ENCODE measurements around the gene LDHA. TPM values are rescaled to one million over a fixed set of nuclear protein-coding genes. Genes with fewer than 3 reads are reported as not detected.
"Not testable (repeated sequence)": the region's sequence is repeated elsewhere in the genome, so short reads cannot be mapped to it uniquely, and the experiment has no call there.

LDHA gene
- total RNA-seq, 1 experiment from 2014 or later, result 913 TPM

DNA sequence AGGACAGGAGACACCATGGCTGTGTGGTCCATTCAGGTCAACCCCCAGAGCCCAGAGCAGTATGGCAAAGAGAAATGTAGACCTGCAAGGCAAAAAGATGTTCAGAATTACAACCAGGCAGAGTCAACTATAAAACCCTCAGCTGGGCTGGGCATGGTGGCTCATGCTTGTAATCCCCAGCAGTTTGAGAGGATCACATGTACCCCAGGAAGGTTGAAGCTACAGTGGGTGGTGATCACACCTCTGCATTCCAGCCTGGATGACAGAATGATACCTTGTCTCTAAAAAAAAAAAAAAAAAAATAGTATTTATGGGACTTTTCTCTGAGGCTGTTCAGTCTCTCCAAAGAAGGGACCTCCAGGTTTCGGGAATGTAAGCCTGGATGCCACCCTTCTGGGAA, 18.4 kb upstream of the LDHA start:
- no peak overlapping the region for H3K4me3 ChIP-seq
- no peaks in the 10 kb centered on the region for H3K27me3 ChIP-seq (replicated peaks)
- DNase-seq (ENCODE audit: low read depth in 1 of 2, low spot score in 2 of 2), result no peak
- no peaks in the 10 kb centered on the region for H3K9me3 ChIP-seq (replicated peaks)
- no peaks in the 10 kb centered on the region; the same call in 1 of the 2 replicates for H3K4me1 ChIP-seq (replicated peaks)
- H3K36me3 ChIP-seq, result no peaks in the 10 kb centered on the region
- H3K27ac ChIP-seq, result no peak overlapping the region

DNA sequence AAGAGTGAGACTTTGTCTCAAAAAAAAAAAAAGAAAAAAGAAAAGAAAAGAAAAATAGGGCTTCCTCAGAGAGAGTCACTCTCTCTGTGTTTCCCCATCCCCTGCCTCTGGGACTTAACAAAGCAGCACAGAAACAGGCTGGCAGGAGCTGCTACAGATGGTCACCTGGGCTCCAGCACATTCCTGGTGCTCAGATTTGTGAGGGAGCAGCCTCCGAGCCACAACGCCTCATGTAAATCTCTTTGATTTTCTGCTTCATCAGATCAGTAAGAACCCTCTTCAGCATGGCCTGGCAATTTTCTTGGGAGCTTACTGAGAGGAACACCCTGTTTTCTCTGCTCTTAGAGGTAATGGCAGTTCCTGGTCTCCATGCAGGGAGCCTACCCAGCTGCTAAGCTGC, 15.2 kb upstream of the LDHA start:
- H3K36me3 ChIP-seq, result no peaks in the 10 kb centered on the region
- DNase-seq (ENCODE audit: low read depth in 1 of 2, low spot score in 2 of 2), result no peak
- H3K27ac ChIP-seq, result no peak overlapping the region
- H3K27me3 ChIP-seq (replicated peaks), result no peaks in the 10 kb centered on the region
- no peaks in the 10 kb centered on the region for H3K9me3 ChIP-seq (replicated peaks)
- H3K4me1 ChIP-seq (replicated peaks), result peaks cover 17% of the 10 kb centered on the region
- no peak overlapping the region for H3K4me3 ChIP-seq

DNA sequence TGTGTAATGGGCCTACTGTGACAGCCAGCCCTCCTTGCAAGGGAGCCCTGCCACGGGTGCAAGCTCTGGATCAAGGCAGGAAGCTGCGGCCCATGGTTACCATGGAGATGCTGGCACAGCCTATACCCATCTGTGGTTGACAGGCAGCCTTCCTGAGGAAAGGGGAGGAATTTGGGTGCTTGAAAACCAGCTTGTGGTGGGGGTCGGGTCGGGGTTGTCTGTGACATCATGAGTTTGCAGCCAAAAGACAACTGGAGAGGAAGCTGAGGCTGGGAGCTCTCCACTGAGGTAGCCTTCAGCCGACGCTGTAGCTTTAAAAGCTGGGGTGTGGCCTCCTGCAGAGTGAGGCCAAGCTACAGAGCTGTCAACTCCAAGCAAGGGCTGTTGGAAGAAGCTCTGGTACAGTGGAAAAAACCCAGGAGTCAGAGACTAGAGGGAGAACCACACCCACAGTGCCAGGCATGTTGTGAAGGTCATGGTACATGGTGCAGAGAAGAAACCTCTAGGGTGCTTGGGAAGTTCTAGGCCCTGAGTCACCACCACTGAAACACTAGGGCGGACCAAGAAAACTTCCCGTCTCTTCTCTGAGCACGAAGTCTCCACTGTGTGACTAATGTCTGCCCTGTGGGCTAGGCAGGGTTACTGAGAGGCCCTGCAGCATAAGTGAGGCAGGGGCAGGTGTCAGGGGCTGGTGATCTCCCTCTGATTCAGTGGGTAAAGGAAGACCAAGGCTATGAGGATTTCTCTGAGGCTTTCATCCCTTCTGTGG, 10.8 kb upstream of the LDHA start:
- no peaks in the 10 kb centered on the region for H3K9me3 ChIP-seq (replicated peaks)
- H3K4me3 ChIP-seq, result no peak overlapping the region
- peaks cover 26% of the 10 kb centered on the region for H3K4me1 ChIP-seq (replicated peaks)
- H3K27ac ChIP-seq, result peak overlapping the region; percentile 87
- peak; percentile 96 to 97 for DNase-seq (ENCODE audit: low read depth in 1 of 2, low spot score in 2 of 2)
- no peaks in the 10 kb centered on the region for H3K27me3 ChIP-seq (replicated peaks)
- no peaks in the 10 kb centered on the region for H3K36me3 ChIP-seq

DNA sequence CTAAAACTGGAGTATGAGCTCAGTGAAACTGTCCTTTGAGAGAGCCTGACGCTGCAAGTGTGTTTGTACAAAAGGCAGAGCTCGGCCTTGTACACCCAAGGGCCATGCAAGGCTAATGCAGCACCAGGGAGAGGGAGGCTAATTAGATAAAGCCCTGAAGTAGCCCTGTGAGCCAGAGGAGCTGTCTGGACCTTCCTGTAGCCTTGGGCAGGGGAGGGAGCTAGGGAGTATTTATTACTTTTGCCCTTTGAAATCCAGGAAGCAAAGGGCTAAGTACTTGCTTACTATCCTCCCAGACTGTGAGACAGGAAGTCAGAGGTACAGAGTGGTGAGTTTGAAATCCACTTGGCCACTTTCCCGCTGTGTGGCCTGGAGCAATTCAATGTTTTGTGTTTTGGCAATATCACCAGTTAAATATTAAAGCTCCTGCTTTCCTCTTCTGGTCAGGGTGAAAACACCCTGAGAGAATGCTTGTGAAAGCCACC, 10.2 kb upstream of the LDHA start:
- no peaks in the 10 kb centered on the region for H3K36me3 ChIP-seq
- H3K27me3 ChIP-seq (replicated peaks), result no peaks in the 10 kb centered on the region
- peak overlapping the region; percentile 87 for H3K27ac ChIP-seq
- DNase-seq (ENCODE audit: low read depth in 1 of 2, low spot score in 2 of 2), result peak; percentile 66 to 87
- no peak overlapping the region for H3K4me3 ChIP-seq
- H3K4me1 ChIP-seq (replicated peaks), result peaks cover 26% of the 10 kb centered on the region
- H3K9me3 ChIP-seq (replicated peaks), result no peaks in the 10 kb centered on the region

DNA sequence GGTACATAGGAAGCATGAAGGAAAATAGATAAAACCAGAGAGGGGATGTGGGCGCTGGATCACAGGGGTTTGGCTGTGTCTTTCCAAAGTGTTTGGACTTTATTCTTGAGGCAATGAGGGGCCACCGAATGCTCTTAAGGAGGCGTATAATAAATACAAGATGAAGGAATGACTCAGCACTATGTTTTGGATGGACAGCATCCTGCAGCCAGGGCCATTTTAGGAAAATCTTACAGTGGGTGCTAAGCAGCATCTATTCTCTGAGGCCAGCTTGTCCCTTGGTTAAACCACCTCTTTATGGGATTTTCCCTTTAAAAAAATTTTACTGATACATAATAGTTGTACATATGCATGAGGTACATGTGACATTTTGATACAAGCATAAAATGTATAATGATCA, 4.3 kb upstream of the LDHA start:
- H3K4me3 ChIP-seq, result no peak overlapping the region
- peaks cover 9% of the 10 kb centered on the region for H3K4me1 ChIP-seq (replicated peaks)
- no peaks in the 10 kb centered on the region for H3K27me3 ChIP-seq (replicated peaks)
- no peak for DNase-seq (ENCODE audit: low read depth in 1 of 2, low spot score in 2 of 2)
- H3K36me3 ChIP-seq, result peaks cover 7% of the 10 kb centered on the region
- no peaks in the 10 kb centered on the region for H3K9me3 ChIP-seq (replicated peaks)
- no peak overlapping the region for H3K27ac ChIP-seq

DNA sequence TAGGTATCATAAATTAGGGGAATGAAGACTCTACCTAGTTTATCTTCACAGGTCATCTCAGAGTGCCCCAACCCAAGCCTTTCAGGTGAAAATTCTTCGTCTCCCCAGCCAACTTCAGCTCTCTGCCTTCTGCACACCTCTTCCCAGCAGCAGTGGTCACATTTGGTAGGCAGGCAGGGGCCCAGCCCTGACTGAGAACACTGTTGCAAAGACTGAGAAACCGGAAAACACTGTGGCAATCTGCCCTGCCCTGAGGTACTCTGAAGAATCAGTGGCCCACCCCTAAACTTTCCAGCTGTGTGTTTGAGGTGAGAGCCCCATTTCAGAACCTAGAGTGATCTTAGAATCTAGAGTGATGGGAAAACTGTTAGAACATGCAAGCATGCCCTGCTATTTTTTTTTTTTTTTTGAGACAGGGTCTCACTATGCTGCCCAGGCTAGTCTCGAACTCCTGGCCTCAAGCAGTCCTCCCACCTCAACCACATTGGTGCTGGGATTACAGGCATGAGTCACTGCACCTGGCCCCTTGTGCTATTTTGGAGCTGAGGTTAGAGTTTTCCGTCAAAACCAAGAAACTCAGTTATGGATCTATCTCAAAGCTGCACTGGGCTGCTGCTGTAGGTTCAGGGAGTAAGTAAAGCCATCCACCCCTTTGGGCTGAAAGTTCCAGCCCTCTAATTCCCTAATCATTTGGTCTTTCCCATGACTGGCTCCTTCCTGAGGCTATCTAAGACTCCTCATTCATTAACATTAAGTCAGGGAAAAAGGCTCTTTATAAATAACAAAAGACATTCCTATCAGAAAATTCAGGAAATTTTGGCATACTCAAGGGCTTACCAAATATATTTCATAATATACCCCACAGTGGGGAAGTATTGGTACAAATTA, 1.7 kb upstream of the LDHA start:
- H3K4me3 ChIP-seq, result no peak overlapping the region
- peaks cover 14% of the 10 kb centered on the region for H3K4me1 ChIP-seq (replicated peaks)
- no peaks in the 10 kb centered on the region for H3K9me3 ChIP-seq (replicated peaks)
- peaks cover 28% of the 10 kb centered on the region for H3K36me3 ChIP-seq
- H3K27me3 ChIP-seq (replicated peaks), result no peaks in the 10 kb centered on the region
- no peak for DNase-seq (ENCODE audit: low read depth in 1 of 2, low spot score in 2 of 2)
- H3K27ac ChIP-seq, result no peak overlapping the region

DNA sequence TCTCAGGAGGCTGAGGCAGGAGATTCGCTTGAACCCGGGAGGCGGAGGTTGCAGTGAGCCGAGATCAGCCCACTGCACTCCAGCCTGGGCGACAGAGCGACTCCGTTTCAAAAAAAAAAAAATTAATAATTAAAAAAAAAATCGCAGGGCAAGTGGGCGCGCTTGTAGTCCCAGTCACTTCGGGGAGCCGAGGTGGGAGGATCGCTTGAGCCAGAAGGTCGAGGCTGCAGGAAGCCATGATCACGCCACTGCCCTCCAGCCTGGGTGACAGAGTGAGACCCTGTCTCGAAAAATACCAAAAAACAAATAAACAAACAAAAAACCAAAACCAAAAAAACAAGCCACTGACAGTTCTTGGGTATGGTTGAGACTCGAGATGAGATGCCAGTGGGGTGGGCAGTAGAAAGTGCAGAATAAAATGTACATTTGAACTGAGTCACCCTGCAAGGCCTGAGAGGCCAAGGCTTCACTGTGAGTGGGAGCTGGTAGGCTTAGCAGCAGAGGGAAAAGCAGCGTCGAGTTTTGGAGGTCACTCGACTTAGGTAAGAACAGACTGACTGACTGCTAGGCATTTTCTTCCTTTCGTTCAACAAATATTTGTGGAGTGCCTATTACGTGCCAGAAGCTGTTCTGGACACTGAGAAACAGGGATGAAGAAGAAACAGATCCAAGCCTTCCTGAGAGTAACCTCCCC, 635 bp upstream of the LDHA start:
- Histone ChIP-seq H3K27me3 (replicated peaks) (no peaks in the 10 kb centered on the region), H3K9me3 (replicated peaks) (no peaks in the 10 kb centered on the region), H3K36me3 (peaks cover 39% of the 10 kb centered on the region), H3K4me1 (replicated peaks) (peaks cover 14% of the 10 kb centered on the region), H3K27ac (peak overlapping the region; percentile 58), H3K4me3 (peak overlapping the region; percentile 71)
- DNase-seq (ENCODE audit: low read depth in 1 of 2, low spot score in 2 of 2), result no peak

DNA sequence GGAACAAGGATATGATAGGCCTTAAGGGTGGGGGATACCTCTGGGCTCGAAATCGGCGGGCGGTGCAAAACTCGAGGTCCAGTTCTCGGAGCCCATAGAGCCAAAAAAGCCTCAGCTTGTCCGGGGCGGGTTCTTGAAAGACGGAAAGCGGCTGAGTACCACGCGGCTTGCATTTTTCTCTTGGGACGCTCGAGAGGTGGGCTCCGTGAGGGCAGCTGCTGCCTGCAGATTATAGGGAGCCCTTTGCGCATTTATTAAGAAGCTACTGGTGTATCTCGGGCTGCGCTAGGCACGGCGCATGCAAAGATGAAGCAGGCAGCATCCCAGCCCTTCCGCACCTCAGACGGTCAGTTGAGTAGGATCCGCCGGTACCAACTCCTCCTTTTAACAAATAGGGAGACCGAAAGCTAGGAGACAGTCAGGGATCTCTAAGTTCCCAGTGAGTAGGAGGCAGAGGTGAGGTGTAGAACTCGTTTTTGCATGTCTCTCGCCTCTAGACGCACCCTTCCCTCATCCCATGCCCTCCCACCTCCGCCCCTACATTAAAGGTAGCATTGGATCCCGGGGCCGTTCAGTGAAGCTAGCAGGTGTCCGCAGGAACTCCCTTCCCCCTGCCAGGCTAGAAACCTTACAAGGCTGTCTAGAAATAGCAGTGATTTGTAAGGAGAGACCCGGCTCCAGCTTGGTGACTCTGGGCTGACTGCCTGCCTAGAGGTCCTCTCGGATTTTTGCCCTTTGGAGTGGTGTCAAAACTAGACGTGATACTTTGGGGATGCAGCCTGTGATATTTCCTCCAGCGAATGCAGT, 768 bp downstream of the LDHA start:
- H3K9me3 ChIP-seq (replicated peaks), result no peaks in the 10 kb centered on the region
- H3K4me1 ChIP-seq (replicated peaks), result peaks cover 14% of the 10 kb centered on the region
- H3K27ac ChIP-seq, result peak overlapping the region; percentile 58
- peak overlapping the region; percentile 71 for H3K4me3 ChIP-seq
- no peaks in the 10 kb centered on the region for H3K27me3 ChIP-seq (replicated peaks)
- DNase-seq (ENCODE audit: low read depth in 1 of 2, low spot score in 2 of 2), result peak in 1 of 2 experiments; percentile 56
- H3K36me3 ChIP-seq, result peaks cover 53% of the 10 kb centered on the region

DNA sequence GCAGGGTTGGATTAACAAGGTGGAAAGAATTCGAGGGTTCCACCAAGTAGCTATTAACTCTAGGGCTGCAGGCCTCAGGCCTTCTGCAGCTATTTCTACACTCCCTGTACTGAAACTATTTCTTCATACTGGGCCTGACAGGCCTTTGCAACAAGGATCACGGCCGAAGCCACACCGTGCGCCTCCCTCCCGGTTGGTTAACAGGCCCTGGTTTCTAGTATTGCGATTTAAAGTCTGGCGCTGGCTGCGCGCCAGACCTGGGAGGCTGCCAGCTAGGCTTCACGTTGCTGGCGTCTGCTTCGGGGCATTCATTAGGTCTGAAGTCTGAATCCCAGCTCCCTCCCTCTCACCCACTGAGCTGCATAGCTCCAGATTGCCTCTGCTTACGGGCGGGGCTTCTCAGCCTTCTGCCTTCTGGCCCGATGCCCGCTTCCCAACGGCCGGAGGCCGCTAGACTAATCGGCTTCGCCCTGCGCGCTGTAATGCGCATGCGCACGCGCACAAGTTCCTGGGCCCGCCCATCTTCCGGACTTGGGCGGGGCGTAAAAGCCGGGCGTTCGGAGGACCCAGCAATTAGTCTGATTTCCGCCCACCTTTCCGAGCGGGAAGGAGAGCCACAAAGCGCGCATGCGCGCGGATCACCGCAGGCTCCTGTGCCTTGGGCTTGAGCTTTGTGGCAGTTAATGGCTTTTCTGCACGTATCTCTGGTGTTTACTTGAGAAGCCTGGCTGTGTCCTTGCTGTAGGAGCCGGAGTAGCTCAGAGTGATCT, 1.6 kb downstream of the LDHA start:
- peak; percentile 99 to 100 for DNase-seq (ENCODE audit: low read depth in 1 of 2, low spot score in 2 of 2)
- Histone ChIP-seq H3K27me3 (replicated peaks) (no peaks in the 10 kb centered on the region), H3K9me3 (replicated peaks) (no peaks in the 10 kb centered on the region), H3K4me3 (peak overlapping the region; percentile 71), H3K36me3 (peaks cover 60% of the 10 kb centered on the region), H3K4me1 (replicated peaks) (peaks cover 14% of the 10 kb centered on the region), H3K27ac (peak overlapping the region; percentile 34)

DNA sequence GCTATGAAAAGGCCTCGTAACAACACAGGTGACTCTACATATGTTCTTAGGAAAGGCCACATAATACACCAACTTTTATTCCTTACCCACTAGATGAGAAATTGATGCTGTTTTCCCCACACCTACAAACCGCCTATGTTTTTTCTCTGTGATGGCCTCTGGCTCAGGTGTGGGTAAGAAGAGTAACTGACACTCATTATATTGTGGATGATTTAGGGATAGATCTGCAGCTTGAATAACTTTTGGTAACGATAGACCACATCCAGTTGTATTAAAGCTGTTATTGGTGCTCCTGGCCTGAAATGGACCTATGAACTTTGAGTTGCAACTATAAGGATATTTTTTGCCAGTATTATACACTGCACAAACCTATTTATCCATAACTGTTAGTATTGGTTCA, 3.6 kb downstream of the LDHA start:
- Histone ChIP-seq H3K36me3 (peaks cover 75% of the 10 kb centered on the region), H3K27ac (no peak overlapping the region), H3K4me3 (no peak overlapping the region)

DNA sequence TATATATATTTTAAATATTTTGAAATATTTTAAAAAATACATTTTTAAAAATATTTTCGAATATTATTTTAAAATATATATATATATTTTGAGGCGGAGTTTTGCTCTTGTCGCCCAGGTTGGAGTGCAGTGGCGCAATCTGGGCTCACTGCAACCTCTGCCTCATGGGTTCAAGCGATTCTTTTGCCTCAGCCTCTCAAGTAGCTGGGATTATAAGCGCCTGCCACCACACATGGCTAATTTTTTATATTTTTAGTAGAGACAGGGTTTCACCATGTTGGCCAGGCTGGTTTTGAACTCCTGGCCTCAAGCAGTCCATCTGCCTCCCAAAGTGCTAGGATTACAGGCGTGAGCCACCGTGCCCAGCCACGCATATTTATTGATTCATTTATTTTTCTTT, 6.7 kb downstream of the LDHA start:
- H3K4me1 ChIP-seq (replicated peaks); H3K4me3 ChIP-seq; H3K9me3 ChIP-seq (replicated peaks); DNase-seq (ENCODE audit: low read depth in 1 of 2, low spot score in 2 of 2); H3K27ac ChIP-seq; H3K27me3 ChIP-seq (replicated peaks): not testable (repeated sequence)
- H3K36me3 ChIP-seq, result peaks cover 92% of the 10 kb centered on the region

More for the DNA sequence above, 3.6 kb downstream of the LDHA start:
- Histone ChIP-seq H3K27me3 (replicated peaks) (no peaks in the 10 kb centered on the region), H3K9me3 (replicated peaks) (no peaks in the 10 kb centered on the region), H3K4me1 (replicated peaks) (peaks cover 14% of the 10 kb centered on the region)
- no peak for DNase-seq (ENCODE audit: low read depth in 1 of 2, low spot score in 2 of 2)

DNA sequence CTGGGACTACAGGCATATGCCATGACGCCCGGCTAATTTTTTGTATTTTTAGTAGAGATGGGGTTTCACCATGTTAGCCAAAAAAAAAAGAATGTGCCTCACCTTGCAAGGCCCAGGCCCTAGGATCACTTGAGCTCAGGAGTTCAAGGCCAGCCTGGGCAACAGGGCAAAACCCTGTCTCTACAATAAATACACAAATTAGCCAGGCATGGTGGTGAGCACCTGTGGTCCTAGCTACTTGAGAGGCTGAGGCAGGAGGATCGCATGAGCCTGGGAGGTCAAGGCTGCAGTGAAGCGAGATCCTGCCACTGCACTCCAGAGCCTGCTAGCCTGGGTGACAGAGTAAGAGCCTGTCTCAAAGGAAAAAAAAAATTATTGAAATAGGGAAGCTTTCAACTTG, 9.7 kb downstream of the LDHA start:
- Histone ChIP-seq H3K27ac (no peak overlapping the region), H3K36me3 (peaks cover 93% of the 10 kb centered on the region), H3K9me3 (replicated peaks) (no peaks in the 10 kb centered on the region), H3K27me3 (replicated peaks) (no peaks in the 10 kb centered on the region), H3K4me1 (replicated peaks) (no peaks in the 10 kb centered on the region; the same call in 1 of the 2 replicates), H3K4me3 (no peak overlapping the region)
- no peak for DNase-seq (ENCODE audit: low read depth in 1 of 2, low spot score in 2 of 2)

All from SJSA1 (cell line).